Natural killer cell treated with Interleukin-12 subunit alpha and Interleukin-12 subunit beta and Interleukin-15 and Interleukin-18, amount 100 ng/mL, for 72 hours (primary cell): ENCODE data around the gene NR5A2. TPM values are rescaled to one million over a fixed set of nuclear protein-coding genes. Genes with fewer than 3 reads are reported as not detected.

Experiments used
- ATAC-seq, 2 donors: fragments of 150-1000 bp; cut with Tn5 transposase in 1 of 2; sonication (Bioruptor Pico), chemical (Tn5 transposase) in 1 of 2; 2 replicates each; pipeline ENCODE4 v1.10.0; 2021
- DNase-seq: peaks from one replicate; pipeline ENCODE4 v3.0.0; 2022; ENCODE audit warnings: low spot score
- H3K27ac Mint-ChIP-seq, 2 donors: 1 replicate in 1 of 2; 2 replicates in 1 of 2; pipeline ENCODE4 v1.8.0; 2022; ENCODE audit warnings: mixed read lengths in 2 of 2, mild to moderate bottlenecking in 1 of 2, moderate library complexity in 1 of 2
- H3K27me3 Mint-ChIP-seq, 2 donors: 1 replicate in 1 of 2; 2 replicates in 1 of 2; pipeline ENCODE4 v1.8.0; 2022; ENCODE audit warnings: mixed read lengths in 2 of 2
- H3K36me3 Mint-ChIP-seq: one replicate; pipeline ENCODE4 v1.8.0; 2022; ENCODE audit warnings: mixed read lengths
- H3K4me1 Mint-ChIP-seq, 2 donors: 1 replicate in 1 of 2; 2 replicates in 1 of 2; pipeline ENCODE4 v1.8.0; 2022; ENCODE audit warnings: low read depth in 2 of 2, mixed read lengths in 2 of 2, mild to moderate bottlenecking in 1 of 2
- H3K4me3 Mint-ChIP-seq: one replicate; pipeline ENCODE4 v1.8.0; 2022; ENCODE audit warnings: mixed read lengths
- H3K9me3 Mint-ChIP-seq: 2 replicates; pipeline ENCODE4 v1.8.0; 2022; ENCODE audit warnings: mixed read lengths
- total RNA-seq, 2 donors: library from RNA; stranded (reverse); gene quantifications; one replicate each; pipeline ENCODE4 v1.2.3, GENCODE V29; 2022

The NR5A2 gene
- total RNA-seq, 2 donors from 2014 or later = 0.11 TPM; not detected in 1

DNA sequence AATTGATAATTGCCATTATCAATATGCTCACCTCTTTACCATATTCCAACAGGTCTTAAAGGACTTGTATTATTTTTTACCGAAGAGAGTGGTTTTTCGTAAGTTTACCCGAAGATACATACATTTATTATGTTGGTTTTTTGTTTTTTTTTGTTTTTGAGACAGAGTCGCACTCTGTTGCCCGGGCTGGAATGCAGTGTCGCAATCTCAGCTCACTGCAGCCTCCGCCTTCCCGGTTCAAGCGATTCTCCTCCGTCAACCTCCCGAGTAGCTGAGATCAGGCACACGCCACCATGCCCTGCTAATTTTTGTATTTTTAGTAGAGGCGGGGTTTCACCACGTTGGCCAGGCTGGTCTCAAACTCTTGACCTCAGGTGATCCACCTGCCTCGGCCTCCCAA is 30.8 kb downstream of the NR5A2 start:
- no peak for ATAC-seq
- no peak overlapping the region for H3K4me3 Mint-ChIP-seq
- H3K9me3 Mint-ChIP-seq = no peaks in the 10 kb centered on the region
- DNase-seq = no peak
- no peaks in the 10 kb centered on the region for H3K4me1 Mint-ChIP-seq
- no peak overlapping the region for H3K27ac Mint-ChIP-seq
- H3K36me3 Mint-ChIP-seq = no peaks in the 10 kb centered on the region
- H3K27me3 Mint-ChIP-seq = peaks cover 19 to 29% of the 10 kb centered on the region in 2 donors

DNA sequence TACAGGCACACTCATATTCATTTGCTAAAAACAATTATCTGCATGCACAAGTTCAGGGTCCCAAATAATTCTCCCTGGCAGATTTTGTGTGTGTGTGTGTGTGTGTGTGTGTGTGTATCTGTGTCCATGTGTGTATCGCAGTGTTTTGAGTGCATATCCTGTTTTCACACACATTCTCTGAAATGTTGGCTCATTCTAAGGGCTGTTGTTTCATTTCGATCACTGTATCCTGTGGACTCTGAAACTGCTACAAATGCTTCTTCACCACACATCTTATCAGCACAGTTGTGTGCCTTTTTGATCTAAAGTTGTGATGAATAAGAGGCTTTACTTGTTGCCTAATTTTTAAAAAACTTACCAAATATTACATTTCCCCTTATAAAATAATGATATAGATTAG is 34.6 kb downstream of the NR5A2 start:
- DNase-seq = no peak
- no peak for ATAC-seq
- H3K9me3 Mint-ChIP-seq = no peaks in the 10 kb centered on the region
- H3K27me3 Mint-ChIP-seq = peaks cover 17 to 32% of the 10 kb centered on the region in 2 donors
- no peaks in the 10 kb centered on the region for H3K36me3 Mint-ChIP-seq
- H3K4me3 Mint-ChIP-seq = no peak overlapping the region
- H3K4me1 Mint-ChIP-seq = no peaks in the 10 kb centered on the region
- no peak overlapping the region for H3K27ac Mint-ChIP-seq

GRCh38 chr1:200072636-200073285 is 45.3 kb downstream of the NR5A2 start:
- no peaks in the 10 kb centered on the region for H3K36me3 Mint-ChIP-seq
- no peak for ATAC-seq
- H3K4me3 Mint-ChIP-seq = no peak overlapping the region
- peaks cover 24 to 36% of the 10 kb centered on the region in 2 donors for H3K27me3 Mint-ChIP-seq
- peaks cover 3 to 6% of the 10 kb centered on the region in 2 donors for H3K4me1 Mint-ChIP-seq
- no peak for DNase-seq
- no peaks in the 10 kb centered on the region for H3K9me3 Mint-ChIP-seq
- H3K27ac Mint-ChIP-seq = no peak overlapping the region

GRCh38 chr1:200073286-200073637 is 45.8 kb downstream of the NR5A2 start:
- no peak overlapping the region for H3K27ac Mint-ChIP-seq
- DNase-seq = no peak
- H3K4me3 Mint-ChIP-seq = no peak overlapping the region
- H3K27me3 Mint-ChIP-seq = peaks cover 22 to 39% of the 10 kb centered on the region in 2 donors
- no peak for ATAC-seq
- no peaks in the 10 kb centered on the region for H3K36me3 Mint-ChIP-seq
- H3K9me3 Mint-ChIP-seq = no peaks in the 10 kb centered on the region
- H3K4me1 Mint-ChIP-seq = peaks cover 3 to 6% of the 10 kb centered on the region in 2 donors

- Mint-ChIP-seq H3K4me1 (peaks cover 3 to 6% of the 10 kb centered on the region in 2 donors), H3K27me3 (peaks cover 17 to 30% of the 10 kb centered on the region in 2 donors), H3K36me3 (no peaks in the 10 kb centered on the region), H3K4me3 (no peak overlapping the region), H3K9me3 (no peaks in the 10 kb centered on the region), H3K27ac (no peak overlapping the region)
- DNase-seq (no peak), ATAC-seq (peak in 1 of 2 donors; percentile 33)
Observed at GRCh38 chr1:200075522-200075921, 48.0 kb downstream of the NR5A2 start.

DNA sequence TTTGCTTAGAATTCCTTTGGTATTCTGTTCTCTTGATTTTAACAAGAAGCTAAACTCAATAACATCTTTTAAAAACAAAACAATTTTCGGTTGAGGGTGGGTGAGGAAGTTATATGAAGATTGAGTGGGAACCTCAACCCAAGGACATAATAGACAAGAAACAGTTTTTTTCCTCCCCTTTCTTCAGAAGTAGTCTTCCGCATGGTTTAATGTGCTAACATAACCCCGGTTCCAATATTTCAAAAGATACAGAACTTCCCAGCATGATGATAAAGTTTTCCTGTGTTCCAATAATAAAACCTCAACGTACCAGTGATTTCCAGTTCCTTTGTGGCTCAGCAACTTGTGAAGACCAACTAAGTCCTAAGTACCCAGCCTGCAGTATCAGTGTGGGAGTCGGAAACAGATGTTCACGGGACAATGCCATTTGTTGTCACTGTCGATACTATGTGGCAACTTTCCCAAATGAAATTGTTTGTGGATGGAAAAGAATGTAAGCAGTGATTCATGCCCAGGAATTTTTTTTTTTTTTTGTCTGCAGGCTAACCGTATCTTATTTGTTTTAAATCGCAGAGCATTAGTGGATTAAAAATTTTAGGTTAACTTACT is 48.5 kb downstream of the NR5A2 start:
- ATAC-seq (no peak), DNase-seq (no peak)
- Mint-ChIP-seq H3K27ac (no peak overlapping the region), H3K36me3 (no peaks in the 10 kb centered on the region), H3K4me3 (no peak overlapping the region), H3K27me3 (peaks cover 17 to 32% of the 10 kb centered on the region in 2 donors), H3K4me1 (peaks cover 3 to 6% of the 10 kb centered on the region in 2 donors), H3K9me3 (no peaks in the 10 kb centered on the region)

GRCh38 chr1:200079232-200079940 is 51.9 kb downstream of the NR5A2 start:
- ATAC-seq (no peak), DNase-seq (no peak)
- Mint-ChIP-seq H3K4me3 (no peak overlapping the region), H3K27ac (no peak overlapping the region), H3K4me1 (peaks cover 3 to 6% of the 10 kb centered on the region in 2 donors), H3K9me3 (no peaks in the 10 kb centered on the region), H3K36me3 (no peaks in the 10 kb centered on the region), H3K27me3 (peaks cover 19 to 36% of the 10 kb centered on the region in 2 donors)

- Mint-ChIP-seq H3K4me3 (no peak overlapping the region), H3K36me3 (no peaks in the 10 kb centered on the region), H3K27ac (no peak overlapping the region), H3K4me1 (no peaks in the 10 kb centered on the region), H3K27me3 (peaks cover 21 to 36% of the 10 kb centered on the region in 2 donors), H3K9me3 (no peaks in the 10 kb centered on the region)
- ATAC-seq = no peak
- DNase-seq = no peak
Observed at GRCh38 chr1:200081151-200081968, 53.9 kb downstream of the NR5A2 start.

- ATAC-seq (no peak), DNase-seq (no peak)
- Mint-ChIP-seq H3K4me1 (no peaks in the 10 kb centered on the region), H3K27me3 (peaks cover 21 to 36% of the 10 kb centered on the region in 2 donors), H3K27ac (no peak overlapping the region), H3K9me3 (no peaks in the 10 kb centered on the region), H3K36me3 (no peaks in the 10 kb centered on the region), H3K4me3 (no peak overlapping the region)
Observed at GRCh38 chr1:200081969-200082245, 54.4 kb downstream of the NR5A2 start.

DNA sequence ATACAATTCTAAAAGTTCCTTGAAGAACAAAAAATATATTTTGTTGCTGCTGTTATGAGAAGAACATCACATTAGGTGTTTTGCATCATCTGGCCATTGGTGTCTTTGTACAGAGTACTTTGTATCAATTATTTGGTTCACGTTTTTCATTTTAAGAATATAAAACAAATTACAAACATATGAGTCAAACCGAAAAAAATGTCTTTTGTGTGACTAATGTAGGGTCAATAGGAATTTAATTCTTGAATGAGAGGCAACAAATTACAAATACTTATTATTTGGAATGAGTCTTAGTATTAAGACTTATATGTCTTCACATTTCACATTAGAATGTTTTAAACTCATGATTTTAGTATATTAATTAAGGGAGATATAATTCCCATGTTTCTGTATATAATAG is 54.8 kb downstream of the NR5A2 start:
- Mint-ChIP-seq H3K27ac (no peak overlapping the region), H3K9me3 (no peaks in the 10 kb centered on the region), H3K4me3 (no peak overlapping the region), H3K4me1 (no peaks in the 10 kb centered on the region), H3K27me3 (peaks cover 25 to 40% of the 10 kb centered on the region in 2 donors), H3K36me3 (no peaks in the 10 kb centered on the region)
- ATAC-seq (no peak), DNase-seq (no peak)

- no peak for ATAC-seq
- Mint-ChIP-seq H3K36me3 (no peaks in the 10 kb centered on the region), H3K27ac (no peak overlapping the region), H3K4me1 (no peaks in the 10 kb centered on the region), H3K4me3 (no peak overlapping the region), H3K9me3 (no peaks in the 10 kb centered on the region), H3K27me3 (peaks cover 22 to 36% of the 10 kb centered on the region in 2 donors)
- no peak for DNase-seq
Observed at GRCh38 chr1:200090252-200091159, 63.0 kb downstream of the NR5A2 start.

DNA sequence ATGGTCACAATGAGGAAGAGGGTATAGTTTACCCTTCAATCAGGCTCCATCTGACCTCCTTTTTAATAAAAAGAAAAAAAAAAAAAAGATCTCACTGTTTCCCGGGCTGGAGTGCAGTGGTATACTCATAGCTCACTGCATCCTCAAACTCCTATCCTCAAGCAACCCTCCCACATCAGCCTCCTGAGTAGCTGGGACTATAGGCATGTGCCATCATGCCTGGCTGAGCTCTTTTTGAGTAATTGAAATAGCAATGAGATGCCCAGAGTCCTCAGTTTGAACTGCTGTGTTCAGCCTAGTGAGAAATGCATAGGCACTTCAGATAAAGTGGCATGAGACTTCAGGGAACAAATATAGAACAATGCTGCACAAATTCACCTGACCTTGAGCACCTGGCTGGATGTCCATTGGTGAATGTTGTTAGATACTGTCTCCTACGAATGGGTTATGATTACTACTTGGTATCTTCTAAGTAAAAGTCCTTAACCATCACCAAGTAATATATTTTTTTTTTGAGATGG is 67.6 kb downstream of the NR5A2 start:
- Mint-ChIP-seq H3K27me3 (peaks cover 3 to 12% of the 10 kb centered on the region in 2 donors), H3K9me3 (no peaks in the 10 kb centered on the region), H3K4me1 (no peaks in the 10 kb centered on the region), H3K36me3 (no peaks in the 10 kb centered on the region), H3K27ac (no peak overlapping the region), H3K4me3 (no peak overlapping the region)
- no peak for DNase-seq
- ATAC-seq = no peak

GRCh38 chr1:200096774-200097173 is 69.3 kb downstream of the NR5A2 start:
- DNase-seq (no peak), ATAC-seq (no peak)
- Mint-ChIP-seq H3K9me3 (no peaks in the 10 kb centered on the region), H3K27me3 (peaks cover 3 to 7% of the 10 kb centered on the region in 2 donors), H3K4me1 (no peaks in the 10 kb centered on the region), H3K4me3 (no peak overlapping the region), H3K27ac (no peak overlapping the region), H3K36me3 (no peaks in the 10 kb centered on the region)
